Vagina (tissue), 2 donors: ENCODE data around the gene TOMM20.

Experiments used
- POLR2A ChIP-seq, 2 donors: fragments of 450-650 bp; IDR thresholded peaks; one replicate each; pipeline ENCODE4 v1.6.1; 2017; ENCODE audit warnings: antibody characterized with exemption in 2 of 2, mild to moderate bottlenecking in 2 of 2, moderate library complexity in 2 of 2
- POLR2AphosphoS5 ChIP-seq, 2 donors: sonication (generic); formaldehyde crosslinking; IDR thresholded peaks; one replicate each; pipeline ENCODE4 v1.9.0; 2017; ENCODE audit warnings: antibody characterized with exemption in 2 of 2, mild to moderate bottlenecking in 2 of 2, low read depth in 1 of 2; ENCODE audit not compliant: insufficient read depth in 1 of 2
- TF ChIP-seq, protein P1 (sequence below), 3 experiments: fragments of 450-650 bp in 2 of 3; fragments of 200-600 bp in 1 of 3; sonication (generic) in 1 of 3; IDR thresholded peaks; one replicate each; pipeline ENCODE4 v1.5.1; 2017 to 2019; ENCODE audit warnings: antibody characterized with exemption in 3 of 3, mild to moderate bottlenecking in 2 of 3, moderate library complexity in 2 of 3

DNA sequence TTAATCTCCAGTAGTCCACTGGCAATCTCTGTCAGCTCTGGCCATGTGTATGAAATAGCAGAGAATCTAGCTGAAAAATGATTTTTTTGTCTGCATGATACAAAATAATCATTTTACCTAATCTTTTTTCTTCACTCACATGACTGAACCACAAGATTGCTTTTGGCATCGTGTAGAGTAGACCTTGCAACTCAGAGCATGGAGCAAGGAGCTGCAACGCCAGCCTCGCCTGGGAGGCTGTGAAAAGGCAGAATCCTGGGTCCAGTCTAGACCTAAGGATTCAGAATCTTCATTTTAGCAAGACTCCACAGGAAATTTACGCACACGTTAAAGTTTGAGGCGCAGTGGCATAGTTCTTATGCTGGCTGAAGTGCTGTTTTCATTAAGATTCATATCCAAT lies 40.2 kb downstream of the TOMM20 start:
- TF ChIP-seq, protein P1, sequence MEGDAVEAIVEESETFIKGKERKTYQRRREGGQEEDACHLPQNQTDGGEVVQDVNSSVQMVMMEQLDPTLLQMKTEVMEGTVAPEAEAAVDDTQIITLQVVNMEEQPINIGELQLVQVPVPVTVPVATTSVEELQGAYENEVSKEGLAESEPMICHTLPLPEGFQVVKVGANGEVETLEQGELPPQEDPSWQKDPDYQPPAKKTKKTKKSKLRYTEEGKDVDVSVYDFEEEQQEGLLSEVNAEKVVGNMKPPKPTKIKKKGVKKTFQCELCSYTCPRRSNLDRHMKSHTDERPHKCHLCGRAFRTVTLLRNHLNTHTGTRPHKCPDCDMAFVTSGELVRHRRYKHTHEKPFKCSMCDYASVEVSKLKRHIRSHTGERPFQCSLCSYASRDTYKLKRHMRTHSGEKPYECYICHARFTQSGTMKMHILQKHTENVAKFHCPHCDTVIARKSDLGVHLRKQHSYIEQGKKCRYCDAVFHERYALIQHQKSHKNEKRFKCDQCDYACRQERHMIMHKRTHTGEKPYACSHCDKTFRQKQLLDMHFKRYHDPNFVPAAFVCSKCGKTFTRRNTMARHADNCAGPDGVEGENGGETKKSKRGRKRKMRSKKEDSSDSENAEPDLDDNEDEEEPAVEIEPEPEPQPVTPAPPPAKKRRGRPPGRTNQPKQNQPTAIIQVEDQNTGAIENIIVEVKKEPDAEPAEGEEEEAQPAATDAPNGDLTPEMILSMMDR (IDR thresholded peaks at IDR 0.05), result no peak
- TF ChIP-seq POLR2A (IDR thresholded peaks at IDR 0.05), result no peak
- TF ChIP-seq POLR2AphosphoS5 (IDR thresholded peaks at IDR 0.05; ENCODE audit: insufficient read depth in 1 of 2, low read depth in 1 of 2), result no peak
